GM12878 (cell line): ENCODE measurements around the gene PRKCE. TPM values are rescaled to one million over a fixed set of nuclear protein-coding genes. Genes with fewer than 3 reads are reported as not detected.

ENCODE experiments used
- CREB1 ChIP-seq: IDR thresholded peaks from 2 replicates; pipeline ENCODE4 v1.6.1; 2012; ENCODE audit warnings: low read depth, mild to moderate bottlenecking, inconsistent platforms
- CTCF ChIP-seq, 3 experiments: IDR thresholded peaks in 2 of 3; conservative IDR thresholded peaks in 1 of 3; 2 replicates each; pipeline ENCODE4 v1.5.1; 2011; ENCODE audit warnings: low read depth in 3 of 3, low read length in 3 of 3, mild to moderate bottlenecking in 3 of 3, control low read depth in 2 of 3, moderate library complexity in 2 of 3, inconsistent platforms in 1 of 3, mixed read lengths in 1 of 3; ENCODE audit not compliant: control insufficient read depth in 2 of 3, insufficient read depth in 1 of 3; ENCODE audit errors: extremely low read depth in 1 of 3
- HDGF ChIP-seq: fragments of 450-650 bp; IDR thresholded peaks from 2 replicates; pipeline ENCODE4 v1.6.1; 2016; ENCODE audit warnings: antibody characterized with exemption
- IRF5 ChIP-seq: fragments of 450-650 bp; IDR thresholded peaks from 2 replicates; pipeline ENCODE4 v1.6.1; 2017; ENCODE audit warnings: borderline replicate concordance
- JUNB ChIP-seq: IDR thresholded peaks from 2 replicates; pipeline ENCODE4 v1.6.1; 2016; ENCODE audit warnings: antibody characterized with exemption, mild to moderate bottlenecking
- MLLT1 ChIP-seq: fragments of 450-650 bp; IDR thresholded peaks from 2 replicates; pipeline ENCODE4 v1.6.1; 2016; ENCODE audit warnings: mild to moderate bottlenecking
- MYC ChIP-seq: IDR thresholded peaks from 2 replicates; pipeline ENCODE4 v1.6.1; 2011; ENCODE audit warnings: mild to moderate bottlenecking, low read length, moderate library complexity, inconsistent platforms; ENCODE audit not compliant: insufficient read depth, insufficient replicate concordance, insufficient read length, severe bottlenecking
- NFIC ChIP-seq: IDR thresholded peaks from 2 replicates; pipeline ENCODE4 v1.6.1; 2012; ENCODE audit warnings: low read depth, mild to moderate bottlenecking, inconsistent platforms, low read length, moderate library complexity
- SMAD5 ChIP-seq: IDR thresholded peaks from 2 replicates; pipeline ENCODE4 v1.6.1; 2016; ENCODE audit warnings: antibody characterized with exemption, low read depth
- SMC3 ChIP-seq: IDR thresholded peaks from 2 replicates; pipeline ENCODE4 v1.6.1; 2011; ENCODE audit warnings: low read length, improper control_type of control experiment, borderline replicate concordance
- SP1 ChIP-seq: IDR thresholded peaks from one replicate; pipeline ENCODE4 v1.6.1; 2011; ENCODE audit warnings: low read depth, low read length
- ZNF622 ChIP-seq: fragments of 450-650 bp; IDR thresholded peaks from 2 replicates; pipeline ENCODE4 v1.6.1; 2017; ENCODE audit warnings: mild to moderate bottlenecking, inconsistent platforms
- polyA plus RNA-seq, 11 experiments: library from polyadenylated mRNA; depleted of rRNA in 4 of 11; unstranded in 6 of 11; stranded (reverse) in 5 of 11; fragments of >200 nt; fragmentation: Nextera tagmentation in 4 of 11; fragmentation: Illumina TruSeq in 1 of 11; extraction: Ambion mirVana in 4 of 11; extraction: Trizol in 1 of 11; gene quantifications; 1 replicate in 1 of 11; 2 replicates in 10 of 11; pipeline versions ENCODE4 v1.2.1 to v1.2.3, GENCODE V29; 2011 to 2016; ENCODE audit warnings: inconsistent platforms in 2 of 11, missing spikeins in 2 of 11, low read depth in 1 of 11
- total RNA-seq, 4 experiments: library from RNA; depleted of rRNA in 3 of 4; stranded (reverse); fragments of >200 nt in 3 of 4; fragmentation: Illumina TruSeq in 1 of 4; extraction: Trizol in 1 of 4; gene quantifications; 2 replicates each; pipeline versions ENCODE4 v1.2.1 to v1.2.3, GENCODE V29; 2013 to 2021

PRKCE gene
- total and polyA plus RNA-seq, 10 of the 15 experiments (the other 5 are each of a cell fraction or from before 2014, with no cell fraction given): 2.6 to 28.2 (median 11.3) TPM

GRCh38 chr2:45923701-45924100, 272.2 kb downstream of the PRKCE start (continued):
- TF ChIP-seq CTCF (IDR thresholded peaks at IDR 0.05 in 2 of 3, conservative IDR thresholded peaks at IDR 0.05 in 1 of 3; ENCODE audit: control insufficient read depth in 2 of 3, extremely low read depth in 1 of 3, insufficient read depth in 1 of 3, low read depth in 3 of 3, low read length in 3 of 3) (no peak), MLLT1 (no peak), SMAD5 (no peak), SP1 (no peak), MYC (no peak), SMC3 (no peak), NFIC (no peak), ZNF622 (no peak), JUNB (no peak), IRF5 (no peak), HDGF (no peak), CREB1 (no peak)
